Mesenchymal stem cell (in vitro differentiated cells and primary cell): ENCODE data around the gene AKT2.

ENCODE experiments used
- DNase-seq: peaks from one replicate; pipeline ENCODE4 v3.0.0-alpha.2; 2013
- H2AFZ ChIP-seq: one replicate; pipeline ENCODE4 v1.6.1; 2013; ENCODE audit warnings: low read depth, mild to moderate bottlenecking, control low read depth, inconsistent platforms, low read length, moderate library complexity
- H2AK5ac ChIP-seq: 2 replicates; pipeline ENCODE4 v1.6.1; 2013; ENCODE audit warnings: low read length, moderate library complexity, mild to moderate bottlenecking, inconsistent platforms; ENCODE audit not compliant: severe bottlenecking
- H2BK120ac ChIP-seq: one replicate; pipeline ENCODE4 v1.6.1; 2013; ENCODE audit warnings: low read depth, mild to moderate bottlenecking, inconsistent platforms, low read length, moderate library complexity
- H2BK12ac ChIP-seq, 2 experiments: one replicate each; pipeline ENCODE4 v1.6.1; 2013; ENCODE audit warnings: inconsistent platforms in 2 of 2, low read length in 2 of 2, mild to moderate bottlenecking in 2 of 2, moderate library complexity in 2 of 2, control low read depth in 1 of 2
- H2BK15ac ChIP-seq: one replicate; pipeline ENCODE4 v1.6.1; 2013; ENCODE audit warnings: mild to moderate bottlenecking, low read depth, inconsistent platforms; ENCODE audit not compliant: poor library complexity, severe bottlenecking
- H2BK5ac ChIP-seq: 2 replicates; pipeline ENCODE4 v1.6.1; 2013; ENCODE audit warnings: low read depth, mild to moderate bottlenecking, low read length, control low read depth, inconsistent platforms; ENCODE audit not compliant: poor library complexity, severe bottlenecking
- H3K14ac ChIP-seq, 2 experiments: one replicate each; pipeline ENCODE4 v1.6.1; 2013; ENCODE audit warnings: inconsistent platforms in 2 of 2, low read length in 2 of 2, control low read depth in 1 of 2, mild to moderate bottlenecking in 1 of 2, moderate library complexity in 1 of 2
- H3K18ac ChIP-seq, 2 experiments: one replicate each; pipeline ENCODE4 v1.6.1; 2013; ENCODE audit warnings: inconsistent platforms in 2 of 2, low read length in 2 of 2, control low read depth in 1 of 2, low read depth in 1 of 2, mild to moderate bottlenecking in 1 of 2
- H3K23ac ChIP-seq, 2 experiments: one replicate each; pipeline ENCODE4 v1.6.1; 2013; ENCODE audit warnings: inconsistent platforms in 2 of 2, low read length in 2 of 2, mild to moderate bottlenecking in 2 of 2, moderate library complexity in 2 of 2, control low read depth in 1 of 2
- H3K27ac ChIP-seq: 2 replicates; pipeline ENCODE4 v1.5.1; 2013; ENCODE audit warnings: mild to moderate bottlenecking, moderate library complexity, low read length, control low read depth, inconsistent platforms; ENCODE audit not compliant: poor library complexity, severe bottlenecking
- H3K27me3 ChIP-seq, 2 experiments: 2 replicates each; pipeline versions ENCODE4 v1.6.1 to v1.7.0; 2013; ENCODE audit warnings: low read length in 2 of 2, mild to moderate bottlenecking in 2 of 2, moderate library complexity in 2 of 2, control low read depth in 1 of 2, inconsistent platforms in 1 of 2; ENCODE audit not compliant: control insufficient read depth in 1 of 2, insufficient read depth in 1 of 2
- H3K36me3 ChIP-seq, 2 experiments: 2 replicates each; pipeline versions ENCODE4 v1.6.1 to v1.7.0; 2013; ENCODE audit warnings: low read length in 2 of 2, control low read depth in 1 of 2, inconsistent platforms in 1 of 2, low read depth in 1 of 2, mild to moderate bottlenecking in 1 of 2; ENCODE audit not compliant: insufficient read depth in 2 of 2, control insufficient read depth in 1 of 2
- H3K4ac ChIP-seq, 2 experiments: one replicate each; pipeline ENCODE4 v1.6.1; 2013; ENCODE audit warnings: inconsistent platforms in 2 of 2, low read length in 2 of 2, mild to moderate bottlenecking in 2 of 2, moderate library complexity in 2 of 2, control low read depth in 1 of 2, low read depth in 1 of 2
- H3K4me1 ChIP-seq: 2 replicates; pipeline ENCODE4 v1.6.1; 2013; ENCODE audit warnings: low read depth, low read length, control low read depth; ENCODE audit not compliant: control insufficient read depth, insufficient read depth
- H3K4me2 ChIP-seq: 2 replicates; pipeline ENCODE4 v1.6.1; 2013; ENCODE audit warnings: low read length, mild to moderate bottlenecking, inconsistent platforms; ENCODE audit not compliant: poor library complexity, severe bottlenecking
- H3K4me3 ChIP-seq, 2 experiments: 2 replicates each; pipeline versions ENCODE4 v1.5.1 to v1.7.0; 2013; ENCODE audit warnings: low read length in 2 of 2, mild to moderate bottlenecking in 2 of 2, control low read depth in 1 of 2, low read depth in 1 of 2; ENCODE audit not compliant: insufficient read depth in 1 of 2
- H3K79me1 ChIP-seq: replicated peaks from 2 replicates; pipeline ENCODE4 v1.6.1; 2013; ENCODE audit warnings: mild to moderate bottlenecking, control low read depth, low read length, inconsistent platforms; ENCODE audit not compliant: poor library complexity, severe bottlenecking
- H3K9ac ChIP-seq: 2 replicates; pipeline ENCODE4 v1.7.0; 2013; ENCODE audit warnings: mild to moderate bottlenecking, low read length, moderate library complexity
- H3K9me3 ChIP-seq: 2 replicates; pipeline ENCODE4 v1.7.0; 2013; ENCODE audit warnings: mild to moderate bottlenecking, low read length; ENCODE audit not compliant: control insufficient read depth
- H4K8ac ChIP-seq: one replicate; pipeline ENCODE4 v1.6.1; 2013; ENCODE audit warnings: inconsistent platforms, mild to moderate bottlenecking, low read length, moderate library complexity
- H4K91ac ChIP-seq: one replicate; pipeline ENCODE4 v1.6.1; 2013; ENCODE audit warnings: mild to moderate bottlenecking, low read length, inconsistent platforms
- WGBS: methylation state at CpG from one replicate; pipeline ENCODE4 v1.1.7; 2013; ENCODE audit warnings: mixed read lengths; 5-methylcytosine and 5-hydroxymethylcytosine counted together

AKT2 gene

GRCh38 chr19:40278361-40279035, 6.6 kb downstream of the AKT2 start:
- no peak overlapping the region for H2AFZ ChIP-seq
- H4K91ac ChIP-seq, result peak overlapping the region; percentile 52
- no peaks in the 10 kb centered on the region for H3K9me3 ChIP-seq
- H3K14ac ChIP-seq, result no peak overlapping the region
- H2BK12ac ChIP-seq, result no peak overlapping the region
- peaks cover 20% of the 10 kb centered on the region for H3K79me1 ChIP-seq
- no peak overlapping the region for H4K8ac ChIP-seq
- H3K23ac ChIP-seq, result no peak overlapping the region
- no peak overlapping the region for H3K18ac ChIP-seq
- 94% methylated on average over 16 of the region's 16 CpGs for WGBS
- H3K27ac ChIP-seq, result peak overlapping the region; percentile 53
- no peak overlapping the region for H2BK15ac ChIP-seq
- no peaks in the 10 kb centered on the region for H3K27me3 ChIP-seq
- H3K4me2 ChIP-seq, result no peak overlapping the region
- H3K9ac ChIP-seq, result peak overlapping the region; percentile 88
- peaks cover 7 to 34% of the 10 kb centered on the region in 2 experiments for H3K36me3 ChIP-seq
- DNase-seq, result no peak
- no peak overlapping the region for H2BK5ac ChIP-seq
- no peak overlapping the region for H3K4ac ChIP-seq
- H2BK120ac ChIP-seq, result no peak overlapping the region
- H3K4me1 ChIP-seq, result peaks cover 59% of the 10 kb centered on the region
- peak overlapping the region; percentile 15 for H2AK5ac ChIP-seq
- H3K4me3 ChIP-seq, result peak overlapping the region in 1 of 2 experiments; percentile 86

- Histone ChIP-seq H2BK12ac (no peak overlapping the region), H3K79me1 (peaks cover 20% of the 10 kb centered on the region), H2AFZ (no peak overlapping the region), H2BK120ac (no peak overlapping the region), H2BK15ac (no peak overlapping the region), H3K14ac (no peak overlapping the region), H3K18ac (no peak overlapping the region), H3K4me3 (peak overlapping the region in 1 of 2 experiments; percentile 86), H3K4ac (no peak overlapping the region), H3K9me3 (no peaks in the 10 kb centered on the region), H2AK5ac (peak overlapping the region; percentile 30), H3K36me3 (peaks cover 11 to 34% of the 10 kb centered on the region in 2 experiments), H3K9ac (peak overlapping the region; percentile 88), H3K4me2 (no peak overlapping the region), H4K91ac (no peak overlapping the region), H3K27me3 (no peaks in the 10 kb centered on the region), H3K4me1 (peaks cover 55% of the 10 kb centered on the region), H4K8ac (no peak overlapping the region), H3K27ac (no peak overlapping the region), H2BK5ac (no peak overlapping the region), H3K23ac (no peak overlapping the region)
- WGBS, result 98% methylated on average over 10 of the region's 10 CpGs
- DNase-seq, result no peak
Measured at GRCh38 chr19:40277356-40278059, 7.6 kb downstream of the AKT2 start.

- 89% methylated on average over 28 of the region's 28 CpGs for WGBS
- no peak overlapping the region for H2BK12ac ChIP-seq
- no peaks in the 10 kb centered on the region for H3K27me3 ChIP-seq
- H2BK15ac ChIP-seq, result no peak overlapping the region
- no peak overlapping the region for H2BK5ac ChIP-seq
- peak overlapping the region in 1 of 2 experiments; percentile 56 for H3K23ac ChIP-seq
- H3K14ac ChIP-seq, result peak overlapping the region in 1 of 2 experiments; percentile 84
- H2AK5ac ChIP-seq, result no peak overlapping the region
- no peak overlapping the region for H4K91ac ChIP-seq
- peaks cover 12 to 30% of the 10 kb centered on the region in 2 experiments for H3K36me3 ChIP-seq
- H3K79me1 ChIP-seq, result peaks cover 29% of the 10 kb centered on the region
- no peak overlapping the region for H3K4me2 ChIP-seq
- H3K9ac ChIP-seq, result peak overlapping the region; percentile 24
- H3K9me3 ChIP-seq, result no peaks in the 10 kb centered on the region
- H3K4me3 ChIP-seq, result peak overlapping the region in 1 of 2 experiments; percentile 35
- H4K8ac ChIP-seq, result no peak overlapping the region
- peaks cover 47% of the 10 kb centered on the region for H3K4me1 ChIP-seq
- no peak overlapping the region for H3K18ac ChIP-seq
- no peak overlapping the region for H3K27ac ChIP-seq
- H2AFZ ChIP-seq, result no peak overlapping the region
- no peak overlapping the region for H2BK120ac ChIP-seq
- no peak for DNase-seq
- H3K4ac ChIP-seq, result no peak overlapping the region
Measured at GRCh38 chr19:40274585-40275544, 10.3 kb downstream of the AKT2 start.
